ENCODE measurements around the gene MRPS25.
"Not testable (repeated sequence)": the region's sequence is repeated elsewhere in the genome, so short reads cannot be mapped to it uniquely, and the experiment has no call there.

MRPS25 gene

DNA sequence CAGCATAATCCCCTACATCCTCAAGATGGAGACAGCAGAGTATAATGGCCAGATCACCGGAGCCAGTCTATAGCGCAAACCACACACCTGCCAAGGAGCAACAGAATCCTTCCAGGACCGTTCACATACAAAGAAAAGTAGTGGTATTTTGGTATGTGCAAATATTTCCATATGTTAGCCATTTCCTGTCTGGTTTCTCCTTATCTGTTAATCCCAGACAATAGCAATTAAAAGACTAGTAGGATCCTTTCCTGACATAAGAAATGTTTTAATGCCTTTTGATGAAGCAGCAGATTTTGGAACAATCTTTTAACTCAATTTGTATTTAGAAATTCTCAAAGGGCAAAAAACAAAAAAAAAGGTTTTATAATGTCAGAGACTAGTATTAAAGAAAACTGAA lies 22.2 kb downstream of the MRPS25 start:
- DNase-seq = no peak

DNA sequence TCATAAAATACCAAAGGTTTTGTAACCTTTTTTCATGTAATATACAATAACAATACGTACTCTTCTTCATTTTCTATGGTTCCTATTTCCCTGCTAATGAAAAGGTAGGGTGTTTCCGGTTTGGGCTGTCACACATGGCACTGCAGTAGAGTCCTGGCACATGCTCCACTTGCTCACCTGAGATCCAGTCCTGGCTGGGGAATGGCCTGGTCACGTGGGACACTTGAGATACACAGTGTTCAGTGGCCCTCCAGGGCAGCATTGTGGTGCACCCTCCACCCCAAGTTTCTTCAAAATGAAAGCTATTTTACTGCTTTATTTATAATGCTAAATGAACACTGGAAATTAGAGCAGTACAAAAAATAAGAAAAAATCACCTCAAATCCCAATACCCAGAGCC lies 23.2 kb downstream of the MRPS25 start:
- DNase-seq = no peak

DNA sequence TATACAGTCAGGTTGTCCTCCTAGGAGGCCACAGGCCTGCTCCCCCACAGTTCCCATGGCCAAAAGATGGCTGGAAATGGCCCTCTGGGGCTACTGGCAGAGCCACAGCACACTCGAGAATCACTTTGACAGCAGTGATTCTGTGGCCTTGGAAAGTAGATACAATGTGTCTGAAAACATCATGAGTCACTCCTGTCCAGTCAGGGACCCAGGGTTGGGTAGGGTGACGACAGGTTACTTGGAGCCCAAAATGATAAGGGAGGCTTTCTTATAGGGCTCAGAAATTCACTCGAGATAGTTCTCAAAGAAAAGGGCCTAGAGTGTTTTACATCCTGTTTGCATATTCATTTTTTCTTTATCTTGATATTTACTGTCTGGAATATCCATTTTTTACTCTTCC lies 24.3 kb downstream of the MRPS25 start:
- DNase-seq = no peak

- DNase-seq = no peak
Observed at GRCh38 chr3:15038306-15038705, 26.8 kb downstream of the MRPS25 start.

- no peak for DNase-seq
Observed at GRCh38 chr3:15033103-15033502, 32.0 kb downstream of the MRPS25 start.

DNA sequence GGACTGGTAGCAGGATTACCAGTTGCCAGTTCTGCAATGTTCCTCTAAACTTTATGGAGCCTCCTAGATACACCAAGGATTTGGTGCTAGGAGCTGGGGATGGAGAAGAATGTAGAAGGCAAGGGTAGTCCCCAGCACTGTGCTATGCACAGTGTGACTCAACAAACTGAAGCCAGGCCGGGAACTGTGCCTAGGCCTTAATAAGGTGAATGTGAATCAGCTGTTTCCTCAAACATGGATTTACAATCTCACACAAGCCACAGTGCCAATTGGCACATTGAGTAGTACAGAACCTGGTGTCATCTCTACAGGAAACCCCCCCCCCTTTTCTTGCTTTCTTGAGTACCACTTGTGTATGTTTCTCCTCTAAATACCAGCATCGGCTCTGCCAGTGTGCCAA lies 32.5 kb downstream of the MRPS25 start:
- DNase-seq = no peak

DNA sequence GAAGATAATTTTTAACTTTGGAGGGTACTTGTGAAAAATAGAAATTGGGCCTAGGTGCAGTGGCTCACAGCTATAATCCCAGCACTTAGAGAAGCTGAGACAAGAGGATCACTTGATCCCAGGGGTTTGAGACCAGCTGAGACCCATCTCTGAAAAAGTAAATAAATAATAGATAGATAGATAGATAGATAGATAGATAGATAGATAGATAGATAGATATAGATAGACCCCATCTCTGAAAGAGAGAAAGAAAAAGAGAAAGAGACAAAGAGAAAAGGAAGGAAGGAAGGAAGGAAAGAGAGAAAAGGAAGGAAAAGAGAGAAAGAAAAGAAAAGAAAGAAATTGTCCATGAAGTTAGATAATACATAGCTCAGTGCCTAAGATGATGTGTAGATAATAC lies 35.5 kb downstream of the MRPS25 start:
- no peak for DNase-seq

DNA sequence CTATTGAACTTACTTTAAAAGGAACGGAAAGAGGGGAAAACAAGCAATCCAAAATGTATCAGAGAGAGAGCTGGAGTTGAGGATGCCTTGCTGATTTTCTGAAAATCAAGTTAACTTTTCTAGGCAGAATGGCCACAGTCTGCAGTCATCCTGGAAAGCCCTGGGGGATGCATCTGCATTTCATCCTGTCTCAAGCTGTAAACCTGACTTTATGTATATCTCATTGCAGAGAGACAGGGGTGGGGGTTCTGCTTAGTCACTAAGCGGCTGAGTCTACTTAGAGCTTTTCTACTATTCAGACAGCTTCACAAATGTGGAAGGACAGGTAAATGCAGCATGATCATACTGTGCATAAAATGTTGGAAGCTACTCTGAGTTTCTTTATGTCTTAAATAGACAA lies 41.4 kb downstream of the MRPS25 start:
- DNase-seq = no peak

GRCh38 chr3:15023249-15023648 lies 41.9 kb downstream of the MRPS25 start:
- no peak for DNase-seq

DNA sequence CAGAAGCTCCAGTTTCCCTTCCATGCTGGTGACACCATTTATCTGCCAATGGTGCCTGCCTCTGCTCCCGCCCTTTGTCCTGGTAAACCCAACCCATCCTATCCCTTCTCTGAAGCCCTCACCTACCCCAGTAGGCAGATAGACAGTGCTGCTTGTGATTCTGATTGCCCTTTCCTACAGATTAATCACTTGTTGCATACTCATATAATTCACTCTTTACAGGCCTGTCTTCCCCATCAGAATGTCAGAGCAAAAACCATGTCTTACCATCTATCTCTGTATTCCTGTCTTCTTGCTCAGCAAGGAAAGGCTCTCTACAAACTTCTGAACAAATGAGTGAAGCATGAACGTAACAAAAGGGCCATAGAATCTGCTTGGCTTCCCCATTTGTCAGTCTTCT lies 47.9 kb downstream of the MRPS25 start:
- DNase-seq = no peak

GRCh38 chr3:15015456-15015855 lies 49.7 kb downstream of the MRPS25 start:
- no peak for DNase-seq

DNA sequence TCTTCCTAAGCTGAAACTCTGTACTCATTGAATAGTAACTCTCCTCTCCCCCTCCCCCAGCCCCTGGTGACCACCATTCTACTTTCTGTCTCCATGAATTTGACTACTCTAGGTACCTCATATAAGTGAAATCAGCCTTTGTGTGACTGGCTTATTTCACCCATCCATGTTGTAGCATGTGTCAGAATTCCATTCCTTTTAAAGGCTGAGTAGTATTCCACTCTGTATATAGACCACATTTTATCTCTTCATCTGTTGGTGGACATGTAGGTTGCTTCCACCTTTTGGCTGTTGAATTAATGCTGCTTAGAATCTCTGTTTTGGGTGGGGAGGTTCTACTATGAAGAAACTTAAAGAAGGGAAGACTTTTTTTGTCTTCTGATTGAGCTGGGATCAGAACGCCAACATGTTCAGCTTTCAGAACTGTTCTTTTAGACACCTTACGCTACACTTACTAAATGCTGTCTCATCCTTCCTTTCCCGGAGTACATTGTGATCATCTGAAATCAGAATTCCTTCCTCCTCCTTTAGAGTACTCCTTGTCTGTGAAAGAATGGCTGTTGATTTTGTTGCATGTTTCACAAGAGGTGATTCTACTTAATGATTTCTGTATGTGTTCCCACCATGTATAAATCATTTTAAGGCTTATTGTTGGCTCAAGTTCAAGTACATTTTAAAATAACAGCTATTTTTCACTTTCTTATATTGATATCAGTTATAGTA lies 50.3 kb downstream of the MRPS25 start:
- no peak for DNase-seq

DNA sequence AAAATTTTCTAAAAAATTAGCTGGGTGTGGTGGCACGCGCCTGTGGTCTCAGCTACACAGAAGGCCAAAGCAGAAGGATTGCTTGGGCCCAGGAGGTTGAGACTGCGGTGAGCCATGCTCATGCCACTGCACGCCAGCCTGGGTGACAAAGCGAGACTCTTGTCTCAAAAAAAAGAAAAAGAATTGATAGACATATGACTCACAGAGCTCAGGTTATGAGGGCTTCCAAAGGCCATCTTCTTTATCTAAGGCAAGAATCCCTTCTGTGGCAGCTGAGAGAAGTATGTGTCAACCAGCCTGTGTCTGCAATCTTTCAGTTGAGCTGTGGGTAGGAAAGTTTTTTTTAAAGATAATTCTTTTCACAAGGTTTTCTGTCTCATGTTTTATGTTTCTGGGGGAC lies 53.9 kb downstream of the MRPS25 start:
- DNase-seq = no peak

- no peak for DNase-seq
Observed at GRCh38 chr3:15010664-15011063, 54.5 kb downstream of the MRPS25 start.

- DNase-seq = no peak
Observed at GRCh38 chr3:15009167-15009566, 55.9 kb downstream of the MRPS25 start.

GRCh38 chr3:15007681-15008141 lies 57.4 kb downstream of the MRPS25 start:
- DNase-seq = no peak

GRCh38 chr3:14999182-14999581 lies 65.9 kb downstream of the MRPS25 start:
- DNase-seq = not testable (repeated sequence)
